HepG2 (cell line): ENCODE data around the gene MAP1B. TPM values are rescaled to one million over a fixed set of nuclear protein-coding genes. Genes with fewer than 3 reads are reported as not detected.

ENCODE experiments used
- PHB2 ChIP-seq: fragments of 450-650 bp; IDR thresholded peaks from 2 replicates; pipeline ENCODE4 v1.6.1; 2018; ENCODE audit not compliant: partially characterized antibody
- TGIF2 ChIP-seq: IDR thresholded peaks from 2 replicates; pipeline ENCODE4 v1.6.1; 2016; ENCODE audit warnings: control low read depth, missing compliant biosample characterization
- ZC3H13 ChIP-seq: sonication (generic); formaldehyde crosslinking; IDR thresholded peaks from 2 replicates; pipeline ENCODE4 v1.8.1; 2023; ENCODE audit warnings: mild to moderate bottlenecking, missing genetic modification reagents, moderate library complexity
- ZNF605 ChIP-seq: sonication (generic); formaldehyde crosslinking; IDR thresholded peaks from 2 replicates; pipeline ENCODE4 v1.8.0; 2022; ENCODE audit warnings: mild to moderate bottlenecking, missing genetic modification reagents
- polyA plus RNA-seq, 8 experiments: library from polyadenylated mRNA; depleted of rRNA in 3 of 8; stranded (reverse) in 7 of 8; unstranded in 1 of 8; fragments of >200 nt; fragmentation: Illumina TruSeq in 4 of 8; extraction: Trizol in 4 of 8; gene quantifications; 2 replicates each; pipeline versions ENCODE4 v1.2.1 to v1.2.3, GENCODE V29; 2011 to 2016; ENCODE audit warnings: low read depth in 4 of 8, missing spikeins in 1 of 8, mixed read lengths in 1 of 8; ENCODE audit not compliant: insufficient read depth in 1 of 8
- total RNA-seq, 5 experiments: library from RNA; depleted of rRNA; stranded (reverse); fragments of >200 nt; fragmentation: Illumina TruSeq; extraction: Trizol; gene quantifications; 2 replicates each; pipeline ENCODE4 v1.2.3, GENCODE V29; 2016; ENCODE audit warnings: low read depth in 1 of 5
- TF ChIP-seq, protein P1 (sequence below): sonication (generic); formaldehyde crosslinking; IDR thresholded peaks from 2 replicates; pipeline ENCODE4 v1.8.0; 2022; ENCODE audit warnings: mild to moderate bottlenecking, missing genetic modification reagents, moderate library complexity
- TF ChIP-seq, protein P2 (sequence below): sonication (generic); formaldehyde crosslinking; IDR thresholded peaks from 2 replicates; pipeline ENCODE4 v1.8.0; 2022; ENCODE audit warnings: low read depth, missing genetic modification reagents
- TF ChIP-seq, protein P3 (sequence below): sonication (generic); formaldehyde crosslinking; IDR thresholded peaks from 2 replicates; pipeline ENCODE4 v1.4.0; 2020; ENCODE audit warnings: missing genetic modification reagents
- TF ChIP-seq, protein P4 (sequence below): IDR thresholded peaks from 2 replicates; pipeline ENCODE4 v1.6.1; 2016; ENCODE audit warnings: missing compliant biosample characterization, missing genetic modification reagents, borderline replicate concordance
- TF ChIP-seq, protein P5 (sequence below): sonication (generic); formaldehyde crosslinking; IDR thresholded peaks from 2 replicates; pipeline ENCODE4 v1.5.1; 2020; ENCODE audit warnings: mild to moderate bottlenecking, missing genetic modification reagents, moderate library complexity

MAP1B gene
- total and polyA plus RNA-seq, 2 of the 13 experiments (the other 11 are each of a cell fraction or from before 2014, with no cell fraction given) = 3.3 to 6.2 TPM

DNA sequence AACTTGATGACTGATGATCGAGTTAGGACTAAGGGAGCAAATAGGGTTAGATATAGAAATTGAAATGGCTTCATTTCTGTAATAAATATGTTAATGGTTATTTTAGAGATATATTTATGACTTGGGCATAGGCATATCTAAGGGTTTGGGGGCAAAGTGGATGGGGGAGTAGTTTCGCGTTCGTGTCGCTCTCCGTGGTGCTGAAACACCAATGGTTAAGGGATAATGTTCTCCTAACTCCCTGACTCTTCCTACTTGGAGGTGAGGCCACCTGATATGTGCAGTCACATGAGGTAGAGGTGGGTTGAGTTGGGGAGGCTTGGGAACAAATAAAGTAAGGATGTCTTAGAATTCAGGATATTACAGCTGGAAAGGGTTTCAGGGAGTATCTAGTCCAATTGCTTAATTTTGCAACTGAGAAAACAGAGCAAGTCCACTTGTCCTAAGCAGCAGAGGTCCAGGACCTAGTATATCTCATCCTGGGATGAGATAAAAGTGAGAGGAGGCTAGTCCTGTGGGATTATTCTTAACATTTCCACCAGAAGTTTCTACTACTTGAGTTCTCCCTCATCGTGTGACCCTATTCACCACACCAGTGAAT is 44.0 kb upstream of the MAP1B start (continued):
- TF ChIP-seq, protein P1, sequence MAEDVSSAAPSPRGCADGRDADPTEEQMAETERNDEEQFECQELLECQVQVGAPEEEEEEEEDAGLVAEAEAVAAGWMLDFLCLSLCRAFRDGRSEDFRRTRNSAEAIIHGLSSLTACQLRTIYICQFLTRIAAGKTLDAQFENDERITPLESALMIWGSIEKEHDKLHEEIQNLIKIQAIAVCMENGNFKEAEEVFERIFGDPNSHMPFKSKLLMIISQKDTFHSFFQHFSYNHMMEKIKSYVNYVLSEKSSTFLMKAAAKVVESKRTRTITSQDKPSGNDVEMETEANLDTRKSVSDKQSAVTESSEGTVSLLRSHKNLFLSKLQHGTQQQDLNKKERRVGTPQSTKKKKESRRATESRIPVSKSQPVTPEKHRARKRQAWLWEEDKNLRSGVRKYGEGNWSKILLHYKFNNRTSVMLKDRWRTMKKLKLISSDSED = no peak
- TF ChIP-seq TGIF2 (no peak; the same call in 1 of the 2 replicates), ZC3H13 (CRISPR knock-in tag) (no peak), ZNF605 (CRISPR knock-in tag) (no peak), PHB2 (no peak)
- TF ChIP-seq, protein P2, sequence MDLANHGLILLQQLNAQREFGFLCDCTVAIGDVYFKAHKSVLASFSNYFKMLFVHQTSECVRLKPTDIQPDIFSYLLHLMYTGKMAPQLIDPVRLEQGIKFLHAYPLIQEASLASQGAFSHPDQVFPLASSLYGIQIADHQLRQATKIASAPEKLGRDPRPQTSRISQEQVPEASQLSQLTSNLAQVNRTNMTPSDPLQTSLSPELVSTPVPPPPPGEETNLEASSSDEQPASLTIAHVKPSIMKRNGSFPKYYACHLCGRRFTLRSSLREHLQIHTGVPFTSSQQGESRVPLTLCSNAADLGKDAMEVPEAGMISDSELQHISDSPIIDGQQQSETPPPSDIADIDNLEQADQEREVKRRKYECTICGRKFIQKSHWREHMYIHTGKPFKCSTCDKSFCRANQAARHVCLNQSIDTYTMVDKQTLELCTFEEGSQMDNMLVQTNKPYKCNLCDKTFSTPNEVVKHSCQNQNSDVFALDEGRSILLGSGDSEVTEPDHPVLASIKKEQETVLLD (CRISPR knock-in tag) = no peak
- TF ChIP-seq, protein P3, sequence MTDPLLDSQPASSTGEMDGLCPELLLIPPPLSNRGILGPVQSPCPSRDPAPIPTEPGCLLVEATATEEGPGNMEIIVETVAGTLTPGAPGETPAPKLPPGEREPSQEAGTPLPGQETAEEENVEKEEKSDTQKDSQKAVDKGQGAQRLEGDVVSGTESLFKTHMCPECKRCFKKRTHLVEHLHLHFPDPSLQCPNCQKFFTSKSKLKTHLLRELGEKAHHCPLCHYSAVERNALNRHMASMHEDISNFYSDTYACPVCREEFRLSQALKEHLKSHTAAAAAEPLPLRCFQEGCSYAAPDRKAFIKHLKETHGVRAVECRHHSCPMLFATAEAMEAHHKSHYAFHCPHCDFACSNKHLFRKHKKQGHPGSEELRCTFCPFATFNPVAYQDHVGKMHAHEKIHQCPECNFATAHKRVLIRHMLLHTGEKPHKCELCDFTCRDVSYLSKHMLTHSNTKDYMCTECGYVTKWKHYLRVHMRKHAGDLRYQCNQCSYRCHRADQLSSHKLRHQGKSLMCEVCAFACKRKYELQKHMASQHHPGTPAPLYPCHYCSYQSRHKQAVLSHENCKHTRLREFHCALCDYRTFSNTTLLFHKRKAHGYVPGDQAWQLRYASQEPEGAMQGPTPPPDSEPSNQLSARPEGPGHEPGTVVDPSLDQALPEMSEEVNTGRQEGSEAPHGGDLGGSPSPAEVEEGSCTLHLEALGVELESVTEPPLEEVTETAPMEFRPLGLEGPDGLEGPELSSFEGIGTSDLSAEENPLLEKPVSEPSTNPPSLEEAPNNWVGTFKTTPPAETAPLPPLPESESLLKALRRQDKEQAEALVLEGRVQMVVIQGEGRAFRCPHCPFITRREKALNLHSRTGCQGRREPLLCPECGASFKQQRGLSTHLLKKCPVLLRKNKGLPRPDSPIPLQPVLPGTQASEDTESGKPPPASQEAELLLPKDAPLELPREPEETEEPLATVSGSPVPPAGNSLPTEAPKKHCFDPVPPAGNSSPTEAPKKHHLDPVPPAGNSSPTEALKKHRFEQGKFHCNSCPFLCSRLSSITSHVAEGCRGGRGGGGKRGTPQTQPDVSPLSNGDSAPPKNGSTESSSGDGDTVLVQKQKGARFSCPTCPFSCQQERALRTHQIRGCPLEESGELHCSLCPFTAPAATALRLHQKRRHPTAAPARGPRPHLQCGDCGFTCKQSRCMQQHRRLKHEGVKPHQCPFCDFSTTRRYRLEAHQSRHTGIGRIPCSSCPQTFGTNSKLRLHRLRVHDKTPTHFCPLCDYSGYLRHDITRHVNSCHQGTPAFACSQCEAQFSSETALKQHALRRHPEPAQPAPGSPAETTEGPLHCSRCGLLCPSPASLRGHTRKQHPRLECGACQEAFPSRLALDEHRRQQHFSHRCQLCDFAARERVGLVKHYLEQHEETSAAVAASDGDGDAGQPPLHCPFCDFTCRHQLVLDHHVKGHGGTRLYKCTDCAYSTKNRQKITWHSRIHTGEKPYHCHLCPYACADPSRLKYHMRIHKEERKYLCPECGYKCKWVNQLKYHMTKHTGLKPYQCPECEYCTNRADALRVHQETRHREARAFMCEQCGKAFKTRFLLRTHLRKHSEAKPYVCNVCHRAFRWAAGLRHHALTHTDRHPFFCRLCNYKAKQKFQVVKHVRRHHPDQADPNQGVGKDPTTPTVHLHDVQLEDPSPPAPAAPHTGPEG = no peak
- TF ChIP-seq, protein P4, sequence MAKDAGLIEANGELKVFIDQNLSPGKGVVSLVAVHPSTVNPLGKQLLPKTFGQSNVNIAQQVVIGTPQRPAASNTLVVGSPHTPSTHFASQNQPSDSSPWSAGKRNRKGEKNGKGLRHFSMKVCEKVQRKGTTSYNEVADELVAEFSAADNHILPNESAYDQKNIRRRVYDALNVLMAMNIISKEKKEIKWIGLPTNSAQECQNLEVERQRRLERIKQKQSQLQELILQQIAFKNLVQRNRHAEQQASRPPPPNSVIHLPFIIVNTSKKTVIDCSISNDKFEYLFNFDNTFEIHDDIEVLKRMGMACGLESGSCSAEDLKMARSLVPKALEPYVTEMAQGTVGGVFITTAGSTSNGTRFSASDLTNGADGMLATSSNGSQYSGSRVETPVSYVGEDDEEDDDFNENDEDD = no peak
- TF ChIP-seq, protein P5, sequence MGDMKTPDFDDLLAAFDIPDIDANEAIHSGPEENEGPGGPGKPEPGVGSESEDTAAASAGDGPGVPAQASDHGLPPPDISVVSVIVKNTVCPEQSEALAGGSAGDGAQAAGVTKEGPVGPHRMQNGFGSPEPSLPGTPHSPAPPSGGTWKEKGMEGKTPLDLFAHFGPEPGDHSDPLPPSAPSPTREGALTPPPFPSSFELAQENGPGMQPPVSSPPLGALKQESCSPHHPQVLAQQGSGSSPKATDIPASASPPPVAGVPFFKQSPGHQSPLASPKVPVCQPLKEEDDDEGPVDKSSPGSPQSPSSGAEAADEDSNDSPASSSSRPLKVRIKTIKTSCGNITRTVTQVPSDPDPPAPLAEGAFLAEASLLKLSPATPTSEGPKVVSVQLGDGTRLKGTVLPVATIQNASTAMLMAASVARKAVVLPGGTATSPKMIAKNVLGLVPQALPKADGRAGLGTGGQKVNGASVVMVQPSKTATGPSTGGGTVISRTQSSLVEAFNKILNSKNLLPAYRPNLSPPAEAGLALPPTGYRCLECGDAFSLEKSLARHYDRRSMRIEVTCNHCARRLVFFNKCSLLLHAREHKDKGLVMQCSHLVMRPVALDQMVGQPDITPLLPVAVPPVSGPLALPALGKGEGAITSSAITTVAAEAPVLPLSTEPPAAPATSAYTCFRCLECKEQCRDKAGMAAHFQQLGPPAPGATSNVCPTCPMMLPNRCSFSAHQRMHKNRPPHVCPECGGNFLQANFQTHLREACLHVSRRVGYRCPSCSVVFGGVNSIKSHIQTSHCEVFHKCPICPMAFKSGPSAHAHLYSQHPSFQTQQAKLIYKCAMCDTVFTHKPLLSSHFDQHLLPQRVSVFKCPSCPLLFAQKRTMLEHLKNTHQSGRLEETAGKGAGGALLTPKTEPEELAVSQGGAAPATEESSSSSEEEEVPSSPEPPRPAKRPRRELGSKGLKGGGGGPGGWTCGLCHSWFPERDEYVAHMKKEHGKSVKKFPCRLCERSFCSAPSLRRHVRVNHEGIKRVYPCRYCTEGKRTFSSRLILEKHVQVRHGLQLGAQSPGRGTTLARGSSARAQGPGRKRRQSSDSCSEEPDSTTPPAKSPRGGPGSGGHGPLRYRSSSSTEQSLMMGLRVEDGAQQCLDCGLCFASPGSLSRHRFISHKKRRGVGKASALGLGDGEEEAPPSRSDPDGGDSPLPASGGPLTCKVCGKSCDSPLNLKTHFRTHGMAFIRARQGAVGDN = no peak
